Hepatocyte (in vitro differentiated cells): Measurements from ENCODE around the gene ZNF491.

Experiments used
- CTCF ChIP-seq: fragments of 200-600 bp; sonication (generic); IDR thresholded peaks from 2 replicates; pipeline ENCODE4 v1.5.1; 2016; ENCODE audit warnings: antibody characterized with exemption, mild to moderate bottlenecking; ENCODE audit not compliant: poor library complexity
- EZH2 ChIP-seq: fragments of 200-600 bp; sonication (generic); IDR thresholded peaks from 2 replicates; pipeline ENCODE4 v1.6.1; 2016; ENCODE audit warnings: antibody characterized with exemption, mild to moderate bottlenecking, borderline replicate concordance
- EZH2phosphoT487 ChIP-seq: fragments of 200-600 bp; sonication (generic); IDR thresholded peaks from one replicate; pipeline ENCODE4 v1.6.1; 2018; ENCODE audit warnings: antibody characterized with exemption, mild to moderate bottlenecking, low read depth, moderate library complexity; ENCODE audit not compliant: unreplicated experiment, severe bottlenecking

GRCh38 chr19:11763611-11764010, 34.7 kb upstream of the ZNF491 start:
- TF ChIP-seq CTCF: no peak
- TF ChIP-seq EZH2: no peak
- TF ChIP-seq EZH2phosphoT487: no peak
